Adrenal gland (tissue), 12 donors: Measurements from ENCODE around the gene GAK. TPM values are rescaled to one million over a fixed set of nuclear protein-coding genes. Genes with fewer than 3 reads are reported as not detected.
"Not testable (repeated sequence)": the region's sequence is repeated elsewhere in the genome, so short reads cannot be mapped to it uniquely, and the experiment has no call there.

ENCODE experiments used
- DNase-seq, 7 donors: peaks; one replicate each; pipeline ENCODE4 v3.0.0-alpha.2; 2019 to 2020
- H3K27ac ChIP-seq, 5 donors: fragments of 200-600 bp; sonication (generic) in 4 of 5; 1 replicate in 3 of 5; 2 replicates in 2 of 5; pipeline versions ENCODE4 v1.5.1 to v1.8.0; 2016 to 2020; ENCODE audit warnings: mild to moderate bottlenecking in 1 of 5
- H3K27me3 ChIP-seq: fragments of 200-600 bp; 2 replicates; pipeline ENCODE4 v1.8.0; 2021
- H3K36me3 ChIP-seq, 2 donors: fragments of 200-600 bp; replicated peaks in 1 of 2; 1 replicate in 1 of 2; 2 replicates in 1 of 2; pipeline versions ENCODE4 v1.5.1 to v1.8.0; 2018 to 2022
- H3K4me1 ChIP-seq, 2 donors: fragments of 200-600 bp; replicated peaks in 1 of 2; 1 replicate in 1 of 2; 2 replicates in 1 of 2; pipeline versions ENCODE4 v1.5.1 to v1.8.0; 2018 to 2021
- H3K4me3 ChIP-seq, 4 donors: fragments of 200-600 bp; sonication (generic) in 3 of 4; one replicate each; pipeline ENCODE4 v1.5.1; 2016 to 2018
- H3K9me3 ChIP-seq, 3 donors: fragments of 200-600 bp; sonication (generic) in 1 of 3; replicated peaks in 1 of 3; 1 replicate in 2 of 3; 2 replicates in 1 of 3; pipeline versions ENCODE4 v1.5.1 to v1.8.0; 2016 to 2021
- POLR2A ChIP-seq, 2 donors: fragments of 450-650 bp; IDR thresholded peaks; one replicate each; pipeline ENCODE4 v1.6.1; 2017; ENCODE audit warnings: antibody characterized with exemption in 2 of 2, mild to moderate bottlenecking in 2 of 2, moderate library complexity in 1 of 2
- WGBS, 4 donors: extraction: QIAGEN DNeasy Blood & Tissue Kit in 2 of 4; methylation state at CpG; one replicate each; pipeline versions ENCODE4 v1.1.5 to v1.1.7; 2013 to 2017; 5-methylcytosine and 5-hydroxymethylcytosine counted together
- intact Hi-C, 2 donors: fragments of 100-400 bp; cut with DNase I; formaldehyde crosslinking; loops; one replicate each; pipeline versions ENCODE4 v1.14.1 to v1.15.0; 2022 to 2023
- polyA plus RNA-seq, 3 donors: library from polyadenylated mRNA; stranded (reverse); fragments of 200-250 nt in 2 of 3; fragments of 350-450 nt in 1 of 3; fragmentation: Illumina TruSeq in 1 of 3; extraction: RNeasy Lipid Tissue Mini Kit (QIAGEN cat#74804) in 1 of 3; gene quantifications; one replicate each; pipeline ENCODE4 v1.2.3, GENCODE V29; 2013 to 2014
- total RNA-seq, 9 donors: library from RNA; depleted of rRNA in 4 of 9; stranded (reverse); fragments of >200 nt in 4 of 9; fragments of 120-200 nt in 1 of 9; fragmentation: NEBNext Ultra II Directional in 1 of 9; extraction: Animal tissue kit (Norgen Biotek cat#: 25700) in 1 of 9; gene quantifications; one replicate each; pipeline versions ENCODE4 v1.1.0 to v1.2.4, GENCODE V29; 2013 to 2023
- TF ChIP-seq, protein P1 (sequence below), 6 experiments: fragments of 450-650 bp in 4 of 6; fragments of 200-600 bp in 2 of 6; sonication (generic) in 1 of 6; IDR thresholded peaks; 1 replicate in 5 of 6; 2 replicates in 1 of 6; pipeline versions ENCODE4 v1.5.1 to v1.8.0; 2016 to 2021; ENCODE audit warnings: antibody characterized with exemption in 6 of 6, mild to moderate bottlenecking in 2 of 6, moderate library complexity in 1 of 6
- donor health status: healthy with polysubstance abuse.
- donor health status: Bipolar disorder and iron deficiency.
- donor health status: DM: yes; HTN: yes; CAD: no.
- donor health status: DM: no; HTN: no; CAD: no.
- donor health status: DM: no; HTN: no; CAD: no.
- donor health status: DM: yes; HTN: yes; CAD: no.

The GAK gene
- total and polyA plus RNA-seq, 12 donors: 39.0 to 381 (median 132) TPM

DNA sequence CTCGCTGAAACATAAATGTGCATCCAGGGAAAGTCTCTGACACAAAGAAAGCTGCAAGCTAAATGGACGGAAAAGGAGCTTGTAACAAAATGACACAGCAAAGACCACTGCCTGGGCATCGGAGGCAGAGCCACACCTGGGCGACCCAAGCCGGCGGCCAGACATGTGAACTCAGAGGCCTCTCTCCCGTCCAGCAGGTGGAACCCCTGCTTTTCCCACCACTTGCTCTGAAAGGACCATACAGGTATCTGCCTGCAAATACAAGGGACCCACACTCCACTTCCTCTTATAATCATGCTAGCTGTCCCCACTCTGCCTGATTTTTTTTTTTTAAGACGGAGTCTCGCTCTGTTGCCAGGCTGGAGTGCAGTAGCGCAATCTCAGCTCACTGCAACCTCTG is 118.2 kb downstream of the GAK start:
- no peak overlapping the region for H3K27ac ChIP-seq
- no peak for TF ChIP-seq POLR2A (IDR thresholded peaks at IDR 0.05)
- TF ChIP-seq, protein P1, sequence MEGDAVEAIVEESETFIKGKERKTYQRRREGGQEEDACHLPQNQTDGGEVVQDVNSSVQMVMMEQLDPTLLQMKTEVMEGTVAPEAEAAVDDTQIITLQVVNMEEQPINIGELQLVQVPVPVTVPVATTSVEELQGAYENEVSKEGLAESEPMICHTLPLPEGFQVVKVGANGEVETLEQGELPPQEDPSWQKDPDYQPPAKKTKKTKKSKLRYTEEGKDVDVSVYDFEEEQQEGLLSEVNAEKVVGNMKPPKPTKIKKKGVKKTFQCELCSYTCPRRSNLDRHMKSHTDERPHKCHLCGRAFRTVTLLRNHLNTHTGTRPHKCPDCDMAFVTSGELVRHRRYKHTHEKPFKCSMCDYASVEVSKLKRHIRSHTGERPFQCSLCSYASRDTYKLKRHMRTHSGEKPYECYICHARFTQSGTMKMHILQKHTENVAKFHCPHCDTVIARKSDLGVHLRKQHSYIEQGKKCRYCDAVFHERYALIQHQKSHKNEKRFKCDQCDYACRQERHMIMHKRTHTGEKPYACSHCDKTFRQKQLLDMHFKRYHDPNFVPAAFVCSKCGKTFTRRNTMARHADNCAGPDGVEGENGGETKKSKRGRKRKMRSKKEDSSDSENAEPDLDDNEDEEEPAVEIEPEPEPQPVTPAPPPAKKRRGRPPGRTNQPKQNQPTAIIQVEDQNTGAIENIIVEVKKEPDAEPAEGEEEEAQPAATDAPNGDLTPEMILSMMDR (IDR thresholded peaks at IDR 0.05): peak in 2 of 6 experiments; percentile 17 to 28
- H3K27me3 ChIP-seq: no peaks in the 10 kb centered on the region
- intact Hi-C loops: no loop called here
- H3K36me3 ChIP-seq: no peaks in the 10 kb centered on the region
- no peaks in the 10 kb centered on the region for H3K9me3 ChIP-seq
- no peaks in the 10 kb centered on the region for H3K4me1 ChIP-seq
- WGBS, 4 donors: 60 to 67% (median 67%) methylated on average over 10 of the region's 10 CpGs
- H3K4me3 ChIP-seq: no peak overlapping the region
- peak in 2 of 7 donors; percentile 13 to 36 for DNase-seq

DNA sequence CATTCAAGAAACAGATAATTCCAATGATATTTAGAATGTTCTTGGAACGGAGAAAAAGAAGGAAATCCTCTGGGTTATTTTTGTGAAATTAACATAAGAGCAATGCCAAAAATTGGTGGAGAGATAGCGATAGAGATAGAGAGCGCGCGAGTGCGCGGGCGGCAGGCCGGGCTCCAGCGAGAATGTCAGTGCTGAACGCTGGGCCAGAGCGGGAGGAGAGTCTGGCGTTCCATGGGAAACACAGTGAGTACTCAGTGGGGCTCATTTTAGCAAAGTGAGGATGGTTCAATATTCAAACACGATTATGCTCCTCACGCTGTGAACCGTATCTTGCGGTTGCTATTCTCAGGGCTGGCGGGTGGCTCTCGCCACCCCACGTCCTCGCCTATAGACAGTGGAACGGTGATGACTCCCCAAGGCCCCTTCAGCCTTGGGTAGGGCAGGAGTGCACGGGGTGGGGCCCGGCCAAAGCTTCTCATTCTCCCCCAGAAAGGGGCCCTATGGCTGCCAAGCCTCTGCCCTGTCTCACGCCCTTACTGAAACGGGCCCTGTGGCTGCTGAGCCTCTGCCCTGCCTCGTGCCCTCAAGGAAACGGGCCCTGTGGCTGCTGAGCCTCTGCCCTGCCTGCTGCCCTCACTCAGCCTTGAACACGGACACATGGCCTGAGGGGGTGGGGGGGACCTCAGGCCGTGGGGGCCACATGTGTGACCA is 123.1 kb downstream of the GAK start:
- 75 to 81% (median 80%) methylated on average over 26 to 30 of the region's 30 CpGs for WGBS, 4 donors
- Histone ChIP-seq H3K4me3 (no peak overlapping the region), H3K9me3 (no peaks in the 10 kb centered on the region)

DNA sequence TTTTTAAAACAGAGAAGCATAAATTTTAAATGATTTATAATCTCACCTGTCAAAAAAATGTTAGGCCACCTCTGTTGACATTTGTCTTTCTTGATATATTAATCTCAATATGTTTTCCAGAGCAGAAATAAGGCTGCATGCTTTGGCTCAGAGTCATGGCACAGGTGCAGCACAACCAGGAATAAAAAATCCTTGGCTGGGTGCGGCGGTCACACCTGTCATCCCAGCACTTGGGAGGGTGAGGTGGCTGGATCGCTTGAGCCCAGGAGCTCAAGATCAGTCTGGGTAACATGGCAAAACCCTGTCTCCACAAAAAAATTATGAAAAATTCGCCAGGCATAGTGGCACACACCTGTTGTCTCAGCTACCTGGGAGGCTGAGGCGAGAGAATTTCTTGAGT is 124.3 kb downstream of the GAK start:
- H3K27ac ChIP-seq: no peak overlapping the region
- no peak for DNase-seq

More for the DNA sequence above, 123.1 kb downstream of the GAK start:
- peak in 1 of 7 donors; percentile 15 for DNase-seq
- Histone ChIP-seq H3K4me1 (no peaks in the 10 kb centered on the region), H3K27me3 (no peaks in the 10 kb centered on the region), H3K36me3 (no peaks in the 10 kb centered on the region), H3K27ac (no peak overlapping the region)
- intact Hi-C loops: no loop called here
- TF ChIP-seq POLR2A (IDR thresholded peaks at IDR 0.05): no peak
- TF ChIP-seq, protein P1 (IDR thresholded peaks at IDR 0.05): no peak

DNA sequence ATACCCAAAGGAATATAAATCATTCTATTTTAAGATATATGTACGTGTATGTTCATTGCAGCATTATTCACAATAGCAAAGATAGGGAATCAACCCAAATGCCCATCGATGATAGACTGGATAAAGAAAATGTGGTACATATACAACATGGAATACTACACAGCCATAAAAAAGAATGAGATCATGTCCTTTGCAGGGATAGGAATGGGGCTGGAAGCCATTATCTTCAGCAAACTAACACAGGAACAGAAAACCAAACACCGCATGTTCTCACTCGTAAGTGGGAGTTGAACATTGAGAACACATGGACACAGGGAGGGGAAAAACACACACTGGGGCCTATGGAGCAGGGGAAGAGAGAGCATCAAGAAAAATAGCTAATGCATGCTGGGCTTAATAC is 125.1 kb downstream of the GAK start:
- H3K4me3 ChIP-seq, H3K36me3 ChIP-seq, DNase-seq, H3K27ac ChIP-seq, H3K4me1 ChIP-seq, H3K9me3 ChIP-seq, intact Hi-C loops, H3K27me3 ChIP-seq: not testable (repeated sequence)
- 84 to 95% (median 90%) methylated on average over 4 of the region's 4 CpGs for WGBS, 4 donors

More for the DNA sequence above, 124.3 kb downstream of the GAK start:
- 82 to 88% (median 85%) methylated on average over 5 of the region's 5 CpGs for WGBS, 4 donors
- no peak for TF ChIP-seq POLR2A (IDR thresholded peaks at IDR 0.05)
- TF ChIP-seq, protein P1 (IDR thresholded peaks at IDR 0.05): no peak
- no peak overlapping the region for H3K4me3 ChIP-seq
- H3K4me1 ChIP-seq: no peaks in the 10 kb centered on the region
- no peaks in the 10 kb centered on the region for H3K36me3 ChIP-seq
- H3K27me3 ChIP-seq: no peaks in the 10 kb centered on the region
- intact Hi-C loops: no loop called here
- no peaks in the 10 kb centered on the region for H3K9me3 ChIP-seq

DNA sequence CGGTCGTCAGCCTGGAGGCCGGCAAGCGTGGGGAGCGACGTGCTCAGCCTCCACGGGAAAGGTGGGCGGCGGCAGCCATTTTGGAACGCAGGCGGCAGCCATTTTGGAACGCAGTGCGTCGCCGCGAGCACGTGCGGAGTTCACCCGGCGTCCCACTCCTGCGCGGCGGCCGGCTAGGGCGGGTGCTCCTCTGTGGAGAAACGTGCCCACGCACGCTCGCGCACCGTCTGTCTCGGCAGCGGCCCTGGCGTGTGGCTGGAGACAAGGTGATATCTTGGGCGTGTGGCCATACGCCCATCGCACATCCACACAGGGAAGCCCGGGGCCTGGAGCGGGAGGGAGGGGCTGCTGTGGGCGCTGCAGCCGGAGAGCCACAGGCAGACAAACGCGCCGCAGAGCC is 127.3 kb downstream of the GAK start:
- no peaks in the 10 kb centered on the region for H3K36me3 ChIP-seq
- intact Hi-C loops: no loop called here
- 75 to 94% (median 83%) methylated on average over 32 to 44 of the region's 44 CpGs for WGBS, 4 donors
- no peak overlapping the region for H3K4me3 ChIP-seq
- no peak overlapping the region for H3K27ac ChIP-seq
- TF ChIP-seq POLR2A (IDR thresholded peaks at IDR 0.05): no peak
- TF ChIP-seq, protein P1 (IDR thresholded peaks at IDR 0.05): no peak
- no peaks in the 10 kb centered on the region for H3K27me3 ChIP-seq
- H3K9me3 ChIP-seq: no peaks in the 10 kb centered on the region
- H3K4me1 ChIP-seq: no peaks in the 10 kb centered on the region
- no peak for DNase-seq
